ENCODE results near the gene BAIAP2. TPM values are rescaled to one million over a fixed set of nuclear protein-coding genes. Genes with fewer than 3 reads are reported as not detected.

The BAIAP2 gene
- total RNA-seq, 6 donors from 2014 or later, result 90.7 to 231 (median 123) TPM

DNA sequence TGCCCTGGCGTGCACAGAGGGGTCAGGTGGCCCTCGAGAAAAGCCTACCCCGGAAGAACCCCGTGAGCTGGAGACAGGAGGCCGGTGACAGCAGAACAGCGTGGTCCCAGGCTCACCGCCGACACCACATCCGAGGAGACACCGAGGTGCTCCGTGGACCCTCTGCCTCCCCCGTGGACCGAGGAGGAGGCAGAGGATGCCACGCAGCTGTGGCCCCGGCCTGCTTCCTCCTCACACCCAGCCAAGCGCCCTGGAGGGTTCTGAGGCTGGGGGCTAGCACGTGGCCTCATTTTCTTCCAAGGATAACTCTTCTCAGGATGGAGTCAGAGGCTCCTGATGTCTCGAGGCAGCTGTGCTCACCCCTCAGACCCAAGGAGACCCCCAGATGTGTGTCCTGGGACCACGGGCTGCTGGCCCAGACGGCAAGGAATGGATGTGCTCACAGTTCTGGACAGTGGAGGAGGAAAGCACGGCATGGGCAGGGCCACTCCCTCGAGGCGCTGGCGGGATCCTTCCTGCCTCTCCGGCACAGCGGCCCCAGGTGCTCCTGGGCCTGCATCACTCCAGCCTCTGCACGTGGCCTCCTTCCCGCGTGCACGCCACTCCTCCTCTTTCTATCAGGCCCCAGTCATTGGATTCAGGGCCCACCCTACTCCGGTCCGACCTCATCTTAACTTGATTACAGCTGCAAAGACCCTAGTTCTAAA, 125.9 kb downstream of the BAIAP2 start:
- DNase-seq, result peak in 1 of 2 donors; percentile 58
- Histone ChIP-seq H3K9me3 (no peaks in the 10 kb centered on the region), H3K36me3 (no peaks in the 10 kb centered on the region), H3K4me3 (peak overlapping the region in 1 of 4 donors; percentile 60), H3K27me3 (peaks cover 1 to 7% (median 5%) of the 10 kb centered on the region in 4 donors), H3K27ac (peak overlapping the region; percentile 66 to 92 (median 85)), H3K4me1 (peaks cover 14 to 29% (median 21%) of the 10 kb centered on the region in 4 donors)
- TF ChIP-seq POLR2A (IDR thresholded peaks at IDR 0.05), result no peak
- TF ChIP-seq POLR2AphosphoS5 (IDR thresholded peaks at IDR 0.05), result no peak
- 64 to 74% methylated on average over 10 to 28 of the region's 32 CpGs for WGBS, 2 donors
- no peak for ATAC-seq (ENCODE audit: low FRiP score in 2 of 2)

DNA sequence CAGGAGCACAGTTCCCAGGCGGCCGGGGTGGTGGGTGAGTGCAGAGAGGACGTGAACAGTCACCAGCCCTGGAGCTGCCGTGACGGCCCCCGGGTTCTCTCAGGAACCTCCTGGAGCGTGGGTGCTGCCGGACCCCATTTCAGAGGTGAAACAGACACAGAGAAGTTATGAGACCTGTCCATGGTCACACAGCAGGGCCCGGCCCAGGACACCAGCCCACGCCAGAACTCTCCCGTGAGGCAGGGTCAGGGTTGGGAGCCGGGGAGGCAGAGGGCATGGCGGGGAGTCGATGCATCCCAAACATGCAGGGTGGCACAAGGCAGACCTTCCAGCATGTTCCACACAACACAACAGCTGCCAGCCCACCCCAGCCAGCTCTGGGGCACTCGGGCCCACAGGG, 126.6 kb downstream of the BAIAP2 start:
- TF ChIP-seq, protein P1, sequence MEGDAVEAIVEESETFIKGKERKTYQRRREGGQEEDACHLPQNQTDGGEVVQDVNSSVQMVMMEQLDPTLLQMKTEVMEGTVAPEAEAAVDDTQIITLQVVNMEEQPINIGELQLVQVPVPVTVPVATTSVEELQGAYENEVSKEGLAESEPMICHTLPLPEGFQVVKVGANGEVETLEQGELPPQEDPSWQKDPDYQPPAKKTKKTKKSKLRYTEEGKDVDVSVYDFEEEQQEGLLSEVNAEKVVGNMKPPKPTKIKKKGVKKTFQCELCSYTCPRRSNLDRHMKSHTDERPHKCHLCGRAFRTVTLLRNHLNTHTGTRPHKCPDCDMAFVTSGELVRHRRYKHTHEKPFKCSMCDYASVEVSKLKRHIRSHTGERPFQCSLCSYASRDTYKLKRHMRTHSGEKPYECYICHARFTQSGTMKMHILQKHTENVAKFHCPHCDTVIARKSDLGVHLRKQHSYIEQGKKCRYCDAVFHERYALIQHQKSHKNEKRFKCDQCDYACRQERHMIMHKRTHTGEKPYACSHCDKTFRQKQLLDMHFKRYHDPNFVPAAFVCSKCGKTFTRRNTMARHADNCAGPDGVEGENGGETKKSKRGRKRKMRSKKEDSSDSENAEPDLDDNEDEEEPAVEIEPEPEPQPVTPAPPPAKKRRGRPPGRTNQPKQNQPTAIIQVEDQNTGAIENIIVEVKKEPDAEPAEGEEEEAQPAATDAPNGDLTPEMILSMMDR (IDR thresholded peaks at IDR 0.05), result no peak
- TF ChIP-seq POLR2A (IDR thresholded peaks at IDR 0.05), result no peak
- TF ChIP-seq POLR2AphosphoS5 (IDR thresholded peaks at IDR 0.05), result no peak
- no peak for TF ChIP-seq EP300 (IDR thresholded peaks at IDR 0.05)
- Histone ChIP-seq H3K9me3 (no peaks in the 10 kb centered on the region), H3K27ac (no peak overlapping the region), H3K4me1 (peaks cover 16 to 29% (median 24%) of the 10 kb centered on the region in 4 donors), H3K4me3 (no peak overlapping the region), H3K27me3 (peaks cover 1 to 7% (median 5%) of the 10 kb centered on the region in 4 donors), H3K36me3 (no peaks in the 10 kb centered on the region)
- 91 to 95% methylated on average over 14 of the region's 15 CpGs for WGBS, 2 donors
- no peak for ATAC-seq (ENCODE audit: low FRiP score in 2 of 2)
- DNase-seq, result peak in 1 of 2 donors; percentile 58

DNA sequence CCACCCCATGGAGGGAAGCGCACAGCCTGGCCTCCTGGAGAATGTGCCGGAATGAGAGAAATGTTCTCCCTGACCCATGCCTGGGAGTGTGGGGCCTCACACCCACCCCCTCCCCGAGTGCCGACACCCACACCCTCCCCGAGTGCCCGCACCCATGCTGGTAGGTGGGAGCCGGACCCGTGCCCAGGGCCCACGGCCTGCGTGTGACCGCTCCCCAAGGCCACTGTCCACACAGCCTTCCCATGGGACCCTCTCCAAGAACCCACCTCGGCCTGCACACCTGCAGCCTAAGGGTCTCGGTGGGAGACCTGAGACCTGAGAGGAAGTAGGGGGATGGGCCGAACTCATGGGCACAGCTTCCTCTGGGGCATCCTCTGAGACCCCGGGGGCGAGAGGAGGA, 127.0 kb downstream of the BAIAP2 start:
- H3K27me3 ChIP-seq, result peaks cover 1 to 7% (median 5%) of the 10 kb centered on the region in 4 donors
- H3K9me3 ChIP-seq, result no peaks in the 10 kb centered on the region
- no peak for ATAC-seq (ENCODE audit: low FRiP score in 2 of 2)
- H3K4me3 ChIP-seq, result no peak overlapping the region
- no peak for DNase-seq
- no peak overlapping the region for H3K27ac ChIP-seq
- WGBS, 2 donors, result 96% methylated on average over 14 of the region's 16 CpGs; no CpG with 5 or more reads in 1 of the 2 donors
- peaks cover 16 to 30% (median 25%) of the 10 kb centered on the region in 4 donors for H3K4me1 ChIP-seq
- TF ChIP-seq, protein P1 (IDR thresholded peaks at IDR 0.05), result no peak
- TF ChIP-seq POLR2AphosphoS5 (IDR thresholded peaks at IDR 0.05), result no peak
- TF ChIP-seq POLR2A (IDR thresholded peaks at IDR 0.05), result no peak
- TF ChIP-seq EP300 (IDR thresholded peaks at IDR 0.05), result no peak
- H3K36me3 ChIP-seq, result no peaks in the 10 kb centered on the region

DNA sequence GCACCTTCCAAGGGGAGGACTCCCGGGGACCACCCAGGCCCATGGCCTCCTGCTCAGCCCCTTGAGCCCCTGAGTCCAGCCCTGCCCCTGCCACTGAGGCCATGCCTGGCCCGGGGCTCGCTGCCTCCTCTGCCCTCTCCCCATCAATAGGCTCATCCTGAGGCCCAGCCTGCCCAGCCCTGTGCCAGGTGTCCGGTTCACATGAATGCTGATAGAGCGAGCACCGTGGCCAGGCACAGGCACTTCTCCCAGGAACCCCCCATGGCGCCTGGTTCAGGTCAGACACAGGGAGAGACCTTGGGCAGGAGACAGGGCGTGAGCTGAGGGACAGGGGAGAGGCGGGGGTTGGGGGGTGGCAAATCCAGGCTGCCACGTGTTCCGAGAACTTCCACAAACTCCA, 127.5 kb downstream of the BAIAP2 start:
- ATAC-seq (ENCODE audit: low FRiP score in 2 of 2) (no peak), DNase-seq (peak in 1 of 2 donors; percentile 57)
- Histone ChIP-seq H3K27me3 (peaks cover 1 to 7% (median 5%) of the 10 kb centered on the region in 4 donors), H3K9me3 (no peaks in the 10 kb centered on the region), H3K4me3 (no peak overlapping the region), H3K4me1 (peaks cover 16 to 30% (median 25%) of the 10 kb centered on the region in 4 donors), H3K36me3 (no peaks in the 10 kb centered on the region), H3K27ac (no peak overlapping the region)
- TF ChIP-seq, protein P1 (IDR thresholded peaks at IDR 0.05), result no peak
- TF ChIP-seq POLR2AphosphoS5 (IDR thresholded peaks at IDR 0.05) (no peak), POLR2A (IDR thresholded peaks at IDR 0.05) (no peak), EP300 (IDR thresholded peaks at IDR 0.05) (no peak)
- WGBS, 2 donors, result 90 to 100% methylated on average over 2 to 11 of the region's 11 CpGs

DNA sequence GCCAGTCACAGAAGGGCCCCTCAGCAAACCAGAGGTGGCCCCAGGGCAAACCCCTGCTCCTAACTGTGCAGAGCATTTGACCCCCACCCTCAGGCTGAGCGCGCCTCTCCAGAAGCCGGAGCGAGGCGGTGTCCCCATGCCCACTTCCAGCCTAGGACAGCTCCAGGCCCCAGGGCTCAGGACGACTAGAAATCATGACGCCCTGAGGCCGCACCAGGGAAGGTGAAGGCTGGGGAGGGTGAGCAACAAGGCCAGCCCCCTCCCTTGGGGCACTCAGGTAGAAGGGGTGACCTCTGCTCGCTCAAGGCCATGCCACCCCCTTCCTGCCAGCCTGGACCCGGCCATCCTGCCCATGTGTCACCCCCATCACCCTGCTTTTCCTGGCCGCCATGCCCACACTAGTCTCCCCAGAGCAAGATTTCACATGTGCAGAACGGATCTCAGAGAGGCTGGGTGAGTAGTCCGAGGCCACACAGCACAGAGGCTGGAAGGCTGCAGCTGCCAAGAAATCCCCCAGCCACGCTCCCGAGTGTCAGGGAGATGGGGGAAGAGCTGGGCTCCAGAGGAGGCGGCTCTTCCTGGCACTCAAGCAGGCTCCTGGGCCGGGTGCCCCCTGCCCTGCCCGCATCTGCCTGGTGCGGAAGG, 128.2 kb downstream of the BAIAP2 start:
- DNase-seq (no peak), ATAC-seq (ENCODE audit: low FRiP score in 2 of 2) (no peak)
- no peaks in the 10 kb centered on the region for H3K36me3 ChIP-seq
- no peaks in the 10 kb centered on the region for H3K9me3 ChIP-seq
- no peak overlapping the region for H3K4me3 ChIP-seq
- WGBS, 2 donors, result 90 to 92% methylated on average over 5 to 15 of the region's 19 CpGs
- TF ChIP-seq POLR2A (IDR thresholded peaks at IDR 0.05) (no peak), EP300 (IDR thresholded peaks at IDR 0.05) (no peak), POLR2AphosphoS5 (IDR thresholded peaks at IDR 0.05) (no peak)
- TF ChIP-seq, protein P1 (IDR thresholded peaks at IDR 0.05), result no peak
- H3K4me1 ChIP-seq, result peaks cover 16 to 30% (median 25%) of the 10 kb centered on the region in 4 donors
- H3K27me3 ChIP-seq, result peaks cover 1 to 7% (median 5%) of the 10 kb centered on the region in 4 donors
- H3K27ac ChIP-seq, result no peak overlapping the region
